ENCODE measurements around the gene FNIP1.
"Not testable (repeated sequence)": the region's sequence is repeated elsewhere in the genome, so short reads cannot be mapped to it uniquely, and the experiment has no call there.

The FNIP1 gene

GRCh38 chr5:131746423-131746822 is 50.4 kb downstream of the FNIP1 start:
- DNase-seq (ENCODE audit: insufficient read length) (no peak), FAIRE-seq (no peak)

DNA sequence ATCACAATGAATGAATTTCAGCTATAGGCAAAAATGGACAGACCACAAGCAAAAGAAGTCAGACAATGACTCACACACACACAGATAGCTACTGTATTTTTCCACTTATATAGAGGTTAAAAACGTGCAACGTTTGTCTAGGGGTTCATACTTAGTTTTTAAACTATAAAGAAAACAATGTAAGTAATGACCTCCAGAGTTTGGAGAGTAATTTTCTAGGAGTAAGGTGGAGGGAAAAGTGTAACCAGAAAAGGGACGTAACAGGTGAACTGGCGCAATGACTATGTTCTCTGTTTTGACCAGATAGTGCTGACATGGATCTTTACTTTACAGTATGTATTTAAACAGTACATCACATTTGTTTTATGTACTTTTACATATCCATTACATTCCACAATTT is 51.1 kb downstream of the FNIP1 start:
- DNase-seq (ENCODE audit: insufficient read length) (no peak), FAIRE-seq (no peak)
- TF ChIP-seq TAF1 (IDR thresholded peaks at IDR 0.05; ENCODE audit: borderline replicate concordance, low read depth, low read length) (no peak), POLR2AphosphoS5 (IDR thresholded peaks at IDR 0.05; ENCODE audit: low read depth, low read length) (no peak), POLR2A (IDR thresholded peaks at IDR 0.05; ENCODE audit: low read depth, low read length) (no peak)

More at GRCh38 chr5:131746423-131746822, 50.4 kb downstream of the FNIP1 start:
- TF ChIP-seq TAF1 (IDR thresholded peaks at IDR 0.05; ENCODE audit: borderline replicate concordance, low read depth, low read length) (no peak), POLR2A (IDR thresholded peaks at IDR 0.05; ENCODE audit: low read depth, low read length) (no peak), POLR2AphosphoS5 (IDR thresholded peaks at IDR 0.05; ENCODE audit: low read depth, low read length) (no peak)

- no peak for FAIRE-seq
- TF ChIP-seq TAF1 (IDR thresholded peaks at IDR 0.05; ENCODE audit: borderline replicate concordance, low read depth, low read length) (no peak), POLR2A (IDR thresholded peaks at IDR 0.05; ENCODE audit: low read depth, low read length) (no peak), POLR2AphosphoS5 (IDR thresholded peaks at IDR 0.05; ENCODE audit: low read depth, low read length) (no peak)
- DNase-seq (ENCODE audit: insufficient read length), result no peak
Measured at GRCh38 chr5:131745155-131745554, 51.7 kb downstream of the FNIP1 start.

DNA sequence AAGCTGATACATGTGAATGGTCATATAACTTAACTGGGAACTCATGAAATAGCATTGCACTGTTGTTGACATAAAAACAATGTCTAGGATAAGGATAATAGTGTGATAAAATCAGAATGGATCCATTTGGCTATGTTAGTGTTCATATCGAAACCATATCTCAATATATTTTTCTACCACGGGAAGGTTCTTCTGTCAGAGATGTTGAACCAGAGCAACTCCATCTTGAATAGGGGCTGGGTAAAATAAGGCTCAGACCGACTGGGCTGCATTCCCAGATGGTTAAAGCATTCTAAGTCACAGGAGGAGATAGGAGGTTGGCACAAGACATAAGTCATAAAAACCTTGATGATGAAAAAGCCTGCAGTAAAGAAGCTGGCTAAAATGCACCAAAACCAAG is 56.3 kb downstream of the FNIP1 start:
- TF ChIP-seq POLR2AphosphoS5 (IDR thresholded peaks at IDR 0.05; ENCODE audit: low read depth, low read length), result no peak
- TF ChIP-seq POLR2A (IDR thresholded peaks at IDR 0.05; ENCODE audit: low read depth, low read length), result no peak
- no peak for TF ChIP-seq TAF1 (IDR thresholded peaks at IDR 0.05; ENCODE audit: borderline replicate concordance, low read depth, low read length)
- FAIRE-seq, result peak; percentile 70
- no peak for DNase-seq (ENCODE audit: insufficient read length)

DNA sequence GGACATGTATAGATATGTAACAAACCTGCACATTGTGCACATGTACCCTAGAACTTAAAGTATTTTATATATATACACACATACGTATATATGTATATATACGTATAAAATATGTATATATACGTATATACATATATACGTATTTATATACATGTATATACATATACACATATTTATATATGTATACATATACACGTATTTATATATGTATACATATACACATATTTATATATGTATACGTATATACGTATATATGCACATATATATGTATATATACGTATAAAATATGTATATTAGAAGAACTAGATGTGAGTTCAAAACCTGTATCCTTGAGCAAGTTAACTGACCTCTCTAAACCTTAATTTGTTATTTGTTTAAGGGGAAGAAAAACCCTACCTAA is 61.4 kb downstream of the FNIP1 start:
- FAIRE-seq, result no peak
- DNase-seq (ENCODE audit: insufficient read length), result no peak
- TF ChIP-seq POLR2A (IDR thresholded peaks at IDR 0.05; ENCODE audit: low read depth, low read length) (no peak), POLR2AphosphoS5 (IDR thresholded peaks at IDR 0.05; ENCODE audit: low read depth, low read length) (no peak), TAF1 (IDR thresholded peaks at IDR 0.05; ENCODE audit: borderline replicate concordance, low read depth, low read length) (no peak)

DNA sequence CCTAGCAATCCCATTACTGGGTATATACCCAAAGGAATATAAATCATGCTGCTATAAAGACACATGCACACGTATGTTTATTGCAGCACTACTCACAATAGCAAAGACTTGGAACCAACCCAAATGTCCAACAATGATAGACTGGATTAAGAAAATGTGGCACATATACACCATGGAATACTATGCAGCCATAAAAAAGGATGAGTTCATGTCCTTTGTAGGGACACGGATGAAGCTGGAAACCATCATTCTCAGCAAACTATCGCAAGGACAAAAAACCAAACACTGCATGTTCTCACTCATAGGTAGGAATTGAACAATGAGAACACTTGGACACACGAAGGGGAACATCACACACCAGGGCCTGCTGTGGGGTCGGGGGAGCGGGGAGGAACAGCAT is 61.9 kb downstream of the FNIP1 start:
- DNase-seq (ENCODE audit: insufficient read length); FAIRE-seq: not testable (repeated sequence)

GRCh38 chr5:131729292-131729691 is 67.5 kb downstream of the FNIP1 start:
- not testable (repeated sequence) for FAIRE-seq; DNase-seq (ENCODE audit: insufficient read length)

DNA sequence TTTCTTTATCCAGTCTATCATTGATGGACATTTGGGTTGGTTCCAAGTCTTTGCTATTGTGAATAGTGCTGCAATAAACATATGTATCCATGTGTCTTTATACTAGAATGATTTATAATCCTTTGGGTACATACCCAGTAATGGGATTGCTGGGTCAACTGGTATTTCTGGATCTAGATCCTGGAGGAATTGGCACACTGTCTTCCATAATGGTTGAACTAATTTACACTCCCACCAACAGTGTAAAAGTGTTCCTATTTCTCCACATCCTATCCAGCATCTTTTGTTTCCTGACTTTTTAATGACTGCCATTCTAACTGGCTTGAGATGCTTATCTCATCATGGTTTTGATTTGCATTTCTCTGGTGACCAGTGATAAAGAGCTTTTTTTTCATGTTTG is 72.7 kb downstream of the FNIP1 start:
- not testable (repeated sequence) for FAIRE-seq; DNase-seq (ENCODE audit: insufficient read length)

DNA sequence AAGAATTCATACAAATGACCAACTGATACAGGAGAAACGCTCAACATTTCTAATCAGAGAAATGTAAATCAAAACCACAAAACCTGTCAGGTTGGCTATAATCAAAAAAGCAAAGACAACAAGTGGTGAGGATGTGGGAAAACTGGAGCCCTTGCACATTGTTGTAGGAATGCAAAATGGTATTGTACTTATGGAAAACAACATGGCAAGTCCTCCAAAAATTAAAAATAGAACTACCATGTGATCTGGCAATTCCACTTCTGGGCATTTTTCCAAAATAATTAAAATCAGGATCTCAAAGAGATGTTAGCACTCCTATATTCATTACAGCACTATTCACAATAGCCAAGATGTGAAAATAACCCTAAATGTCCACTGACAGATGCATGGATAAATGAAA is 76.1 kb downstream of the FNIP1 start:
- no peak for DNase-seq (ENCODE audit: insufficient read length)
- no peak for FAIRE-seq
- TF ChIP-seq POLR2AphosphoS5 (IDR thresholded peaks at IDR 0.05; ENCODE audit: low read depth, low read length) (no peak), TAF1 (IDR thresholded peaks at IDR 0.05; ENCODE audit: borderline replicate concordance, low read depth, low read length) (no peak), POLR2A (IDR thresholded peaks at IDR 0.05; ENCODE audit: low read depth, low read length) (no peak)

DNA sequence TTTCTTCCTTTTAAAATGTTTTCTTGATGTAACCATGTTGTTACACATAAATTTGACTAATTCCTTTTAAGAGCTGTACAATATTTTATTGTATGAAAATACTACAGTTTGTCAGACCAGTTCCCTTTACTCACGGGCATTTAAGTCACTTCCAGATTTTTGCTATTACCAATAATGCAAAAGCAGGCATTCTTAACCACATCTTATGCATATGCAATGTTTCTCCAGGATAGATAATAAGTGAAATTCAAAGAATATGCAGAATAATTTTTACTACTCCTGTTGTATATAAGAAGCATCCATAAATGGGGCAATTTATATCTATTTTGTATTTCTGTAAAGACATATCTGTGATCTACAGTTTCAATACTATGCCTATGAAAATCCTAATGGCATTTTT is 77.3 kb downstream of the FNIP1 start:
- FAIRE-seq (no peak), DNase-seq (ENCODE audit: insufficient read length) (no peak)
- no peak for TF ChIP-seq TAF1 (IDR thresholded peaks at IDR 0.05; ENCODE audit: borderline replicate concordance, low read depth, low read length)
- no peak for TF ChIP-seq POLR2A (IDR thresholded peaks at IDR 0.05; ENCODE audit: low read depth, low read length)
- no peak for TF ChIP-seq POLR2AphosphoS5 (IDR thresholded peaks at IDR 0.05; ENCODE audit: low read depth, low read length)

DNA sequence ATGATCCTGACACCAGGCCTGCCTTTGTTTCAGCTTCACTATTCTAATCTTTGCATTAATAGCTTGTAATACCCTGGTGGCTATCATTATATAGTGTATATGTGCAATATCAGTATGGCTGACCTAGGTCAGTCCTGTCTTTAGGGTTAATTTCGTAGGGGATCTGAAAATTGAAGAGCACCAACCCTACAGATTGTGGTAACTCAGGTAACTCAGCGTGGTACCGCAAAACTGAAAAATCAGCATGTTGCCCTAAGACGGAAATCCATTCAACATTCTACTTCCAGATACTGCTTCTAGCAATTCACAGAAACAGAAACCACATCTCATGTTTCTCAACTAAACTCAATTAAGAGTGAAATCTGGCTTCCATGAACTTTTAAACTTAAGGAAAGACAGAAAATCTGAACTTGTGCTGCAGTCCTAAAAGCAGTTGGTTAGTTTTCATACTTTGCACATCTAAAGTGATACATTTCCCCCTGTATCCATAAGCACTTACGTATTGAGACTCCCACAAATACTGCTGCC is 78.3 kb downstream of the FNIP1 start:
- TF ChIP-seq POLR2A (IDR thresholded peaks at IDR 0.05; ENCODE audit: low read depth, low read length), result no peak
- FAIRE-seq, result no peak
- no peak for DNase-seq (ENCODE audit: insufficient read length)

DNA sequence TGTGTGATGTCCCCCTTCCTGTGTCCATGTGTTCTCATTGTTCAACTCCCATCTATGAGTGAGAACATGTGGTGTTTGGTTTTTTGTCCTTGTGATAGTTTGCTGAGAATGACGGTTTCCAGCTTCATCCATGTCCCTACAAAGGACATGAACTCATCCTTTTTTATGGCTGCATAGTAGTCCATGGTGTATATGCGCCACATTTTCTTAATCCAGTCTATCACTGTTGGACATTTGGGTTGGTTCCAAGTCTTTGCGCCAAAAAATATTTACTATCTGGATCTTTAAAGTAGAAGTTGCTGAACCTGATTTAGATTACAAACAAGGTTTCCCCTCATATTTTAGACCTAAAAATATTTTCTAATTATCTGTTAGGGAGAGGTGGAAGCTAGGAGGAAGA is 79.7 kb downstream of the FNIP1 start:
- DNase-seq (ENCODE audit: insufficient read length); FAIRE-seq: not testable (repeated sequence)

DNA sequence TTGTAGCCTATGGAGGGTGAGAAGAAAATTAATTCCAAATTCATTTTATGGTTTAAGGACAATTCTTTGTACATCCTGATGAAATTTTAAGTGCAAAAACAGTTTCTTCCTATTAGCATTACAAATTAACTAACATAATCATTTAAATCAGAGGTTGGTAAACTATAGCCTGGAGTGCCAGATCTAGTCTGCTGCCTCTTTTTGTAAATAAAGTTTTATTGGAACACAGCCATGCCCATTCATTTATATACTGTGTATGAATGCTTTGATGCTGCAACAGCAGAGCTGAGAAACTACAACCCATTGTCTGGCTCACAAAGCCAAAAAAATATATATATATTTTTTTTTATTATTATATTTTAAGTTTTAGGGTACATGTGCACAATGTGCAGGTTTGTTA is 80.2 kb downstream of the FNIP1 start:
- TF ChIP-seq TAF1 (IDR thresholded peaks at IDR 0.05; ENCODE audit: borderline replicate concordance, low read depth, low read length) (no peak), POLR2AphosphoS5 (IDR thresholded peaks at IDR 0.05; ENCODE audit: low read depth, low read length) (no peak), POLR2A (IDR thresholded peaks at IDR 0.05; ENCODE audit: low read depth, low read length) (no peak)
- FAIRE-seq (no peak), DNase-seq (ENCODE audit: insufficient read length) (no peak)

DNA sequence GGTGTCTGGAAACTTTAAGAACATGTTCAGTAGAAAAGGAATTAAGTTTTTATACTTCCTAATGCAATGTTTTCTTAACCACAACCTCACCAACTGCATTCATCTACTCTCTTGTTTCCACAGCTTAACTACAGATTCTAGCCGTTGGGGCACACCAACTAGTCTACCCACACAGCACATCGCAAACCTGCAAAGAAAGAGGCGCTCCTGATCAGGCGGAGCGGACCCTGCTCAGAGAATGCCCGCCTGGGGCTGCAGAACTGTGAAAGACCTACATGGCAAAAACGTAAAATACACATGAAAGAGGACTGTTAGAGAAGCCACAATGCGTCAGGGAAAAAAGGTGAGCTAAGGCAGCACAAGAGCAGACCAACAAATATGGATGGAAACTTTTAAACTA is 86.4 kb downstream of the FNIP1 start:
- DNase-seq (ENCODE audit: insufficient read length) (no peak), FAIRE-seq (no peak)
- TF ChIP-seq TAF1 (IDR thresholded peaks at IDR 0.05; ENCODE audit: borderline replicate concordance, low read depth, low read length) (no peak), POLR2A (IDR thresholded peaks at IDR 0.05; ENCODE audit: low read depth, low read length) (no peak), POLR2AphosphoS5 (IDR thresholded peaks at IDR 0.05; ENCODE audit: low read depth, low read length) (no peak)
